Hepatocyte (in vitro differentiated cells): ENCODE data around the gene FFAR3. TPM values are rescaled to one million over a fixed set of nuclear protein-coding genes. Genes with fewer than 3 reads are reported as not detected.

ENCODE experiments used
- DNase-seq: peaks from one replicate; pipeline ENCODE4 v3.0.0-alpha.2; 2016; ENCODE audit warnings: low spot score
- H2AFZ ChIP-seq: fragments of 200-600 bp; sonication (generic); 2 replicates; pipeline ENCODE4 v1.6.0; 2016; ENCODE audit warnings: antibody characterized with exemption, mild to moderate bottlenecking
- H3K27ac ChIP-seq: fragments of 200-600 bp; sonication (generic); 2 replicates; pipeline ENCODE4 v1.5.1; 2016; ENCODE audit warnings: mild to moderate bottlenecking
- H3K27me3 ChIP-seq: fragments of 200-600 bp; sonication (generic); 2 replicates; pipeline ENCODE4 v1.6.1; 2016
- H3K36me3 ChIP-seq: fragments of 200-600 bp; sonication (generic); replicated peaks from 2 replicates; pipeline ENCODE4 v1.5.1; 2016; ENCODE audit warnings: low read depth; ENCODE audit not compliant: insufficient read depth
- H3K4me1 ChIP-seq: fragments of 200-600 bp; sonication (generic); 2 replicates; pipeline ENCODE4 v1.5.1; 2016; ENCODE audit warnings: mild to moderate bottlenecking, moderate library complexity; ENCODE audit not compliant: insufficient read depth
- H3K4me2 ChIP-seq: fragments of 200-600 bp; sonication (generic); 2 replicates; pipeline ENCODE4 v1.6.0; 2016
- H3K4me3 ChIP-seq: fragments of 200-600 bp; sonication (generic); 2 replicates; pipeline ENCODE4 v1.5.1; 2016; ENCODE audit warnings: mild to moderate bottlenecking
- H3K79me2 ChIP-seq: fragments of 200-600 bp; sonication (generic); 2 replicates; pipeline ENCODE4 v1.6.0; 2017; ENCODE audit warnings: mild to moderate bottlenecking
- H3K9me2 ChIP-seq: fragments of 200-600 bp; sonication (generic); replicated peaks from 2 replicates; pipeline ENCODE4 v1.6.0; 2017; ENCODE audit warnings: mild to moderate bottlenecking; ENCODE audit not compliant: insufficient read depth
- H3K9me3 ChIP-seq: fragments of 200-600 bp; sonication (generic); 2 replicates; pipeline ENCODE4 v1.5.1; 2016; ENCODE audit warnings: low read depth, mild to moderate bottlenecking
- H4K20me1 ChIP-seq: fragments of 200-600 bp; sonication (generic); 2 replicates; pipeline ENCODE4 v1.6.0; 2016; ENCODE audit warnings: mild to moderate bottlenecking; ENCODE audit not compliant: insufficient read depth, poor library complexity, severe bottlenecking
- CTCF ChIP-seq: fragments of 200-600 bp; sonication (generic); IDR thresholded peaks from 2 replicates; pipeline ENCODE4 v1.5.1; 2016; ENCODE audit warnings: antibody characterized with exemption, mild to moderate bottlenecking; ENCODE audit not compliant: poor library complexity
- EZH2 ChIP-seq: fragments of 200-600 bp; sonication (generic); IDR thresholded peaks from 2 replicates; pipeline ENCODE4 v1.6.1; 2016; ENCODE audit warnings: antibody characterized with exemption, mild to moderate bottlenecking, borderline replicate concordance
- EZH2phosphoT487 ChIP-seq: fragments of 200-600 bp; sonication (generic); IDR thresholded peaks from one replicate; pipeline ENCODE4 v1.6.1; 2018; ENCODE audit warnings: antibody characterized with exemption, mild to moderate bottlenecking, low read depth, moderate library complexity; ENCODE audit not compliant: unreplicated experiment, severe bottlenecking
- WGBS: methylation state at CpG from one replicate; pipeline ENCODE4 v1.1.6; 2016; ENCODE audit warnings: low lambda C conversion rate; ENCODE audit errors: missing lambda C conversion rate; 5-methylcytosine and 5-hydroxymethylcytosine counted together
- polyA plus RNA-seq: library from polyadenylated mRNA; unstranded; fragments of >200 nt; fragmentation: Nextera tagmentation; extraction: Ambion mirVana; gene quantifications from 2 replicates; pipeline ENCODE4 v1.2.1, GENCODE V29; 2016
- total RNA-seq: library from RNA; depleted of rRNA; stranded (reverse); fragments of >200 nt; gene quantifications from 2 replicates; pipeline ENCODE4 v1.2.3, GENCODE V29; 2014

Gene FFAR3
- total and polyA plus RNA-seq, 2 experiments from 2014 or later: 0.80 TPM; not detected in 1

GRCh38 chr19:35404879-35405622, 46.8 kb downstream of the FFAR3 start:
- H2AFZ ChIP-seq: no peak overlapping the region
- H3K36me3 ChIP-seq: no peaks in the 10 kb centered on the region
- no peak overlapping the region for H3K4me2 ChIP-seq
- H3K27ac ChIP-seq: peak overlapping the region; percentile 31
- TF ChIP-seq EZH2phosphoT487 (no peak), CTCF (no peak), EZH2 (no peak)
- H3K4me3 ChIP-seq: no peak overlapping the region
- no peaks in the 10 kb centered on the region for H3K9me2 ChIP-seq
- H3K79me2 ChIP-seq: no peaks in the 10 kb centered on the region
- no peaks in the 10 kb centered on the region for H4K20me1 ChIP-seq
- H3K27me3 ChIP-seq: no peaks in the 10 kb centered on the region
- 84% methylated on average over 11 of the region's 11 CpGs for WGBS
- no peaks in the 10 kb centered on the region for H3K4me1 ChIP-seq
- no peaks in the 10 kb centered on the region for H3K9me3 ChIP-seq
- DNase-seq: peak; percentile 62

GRCh38 chr19:35407619-35408018, 49.4 kb downstream of the FFAR3 start:
- no peak for TF ChIP-seq CTCF
- no peak for TF ChIP-seq EZH2
- no peak for TF ChIP-seq EZH2phosphoT487
- Histone ChIP-seq H3K27ac (no peak overlapping the region), H2AFZ (no peak overlapping the region), H3K79me2 (no peaks in the 10 kb centered on the region), H3K9me3 (no peaks in the 10 kb centered on the region), H3K9me2 (no peaks in the 10 kb centered on the region), H3K4me1 (no peaks in the 10 kb centered on the region), H3K36me3 (no peaks in the 10 kb centered on the region), H3K27me3 (no peaks in the 10 kb centered on the region), H3K4me3 (no peak overlapping the region), H3K4me2 (no peak overlapping the region), H4K20me1 (no peaks in the 10 kb centered on the region)
- DNase-seq: no peak
- WGBS: 80% methylated on average over 6 of the region's 6 CpGs

GRCh38 chr19:35408284-35409171, 50.3 kb downstream of the FFAR3 start:
- Histone ChIP-seq H3K79me2 (no peaks in the 10 kb centered on the region), H2AFZ (no peak overlapping the region), H3K4me1 (no peaks in the 10 kb centered on the region), H3K27ac (no peak overlapping the region), H3K9me2 (no peaks in the 10 kb centered on the region), H3K9me3 (no peaks in the 10 kb centered on the region), H3K4me2 (no peak overlapping the region), H3K27me3 (no peaks in the 10 kb centered on the region), H4K20me1 (no peaks in the 10 kb centered on the region), H3K36me3 (no peaks in the 10 kb centered on the region), H3K4me3 (no peak overlapping the region)
- TF ChIP-seq CTCF (no peak), EZH2phosphoT487 (no peak), EZH2 (no peak)
- DNase-seq: no peak
- WGBS: 85% methylated on average over 13 of the region's 13 CpGs
